ENCODE results near the gene SERP2. TPM values are rescaled to one million over a fixed set of nuclear protein-coding genes. Genes with fewer than 3 reads are reported as not detected.

The SERP2 gene
- total and polyA plus RNA-seq, 2 donors (not counting 1 experiment from before 2014, with no cell fraction given), result 10.6 to 15.5 TPM

DNA sequence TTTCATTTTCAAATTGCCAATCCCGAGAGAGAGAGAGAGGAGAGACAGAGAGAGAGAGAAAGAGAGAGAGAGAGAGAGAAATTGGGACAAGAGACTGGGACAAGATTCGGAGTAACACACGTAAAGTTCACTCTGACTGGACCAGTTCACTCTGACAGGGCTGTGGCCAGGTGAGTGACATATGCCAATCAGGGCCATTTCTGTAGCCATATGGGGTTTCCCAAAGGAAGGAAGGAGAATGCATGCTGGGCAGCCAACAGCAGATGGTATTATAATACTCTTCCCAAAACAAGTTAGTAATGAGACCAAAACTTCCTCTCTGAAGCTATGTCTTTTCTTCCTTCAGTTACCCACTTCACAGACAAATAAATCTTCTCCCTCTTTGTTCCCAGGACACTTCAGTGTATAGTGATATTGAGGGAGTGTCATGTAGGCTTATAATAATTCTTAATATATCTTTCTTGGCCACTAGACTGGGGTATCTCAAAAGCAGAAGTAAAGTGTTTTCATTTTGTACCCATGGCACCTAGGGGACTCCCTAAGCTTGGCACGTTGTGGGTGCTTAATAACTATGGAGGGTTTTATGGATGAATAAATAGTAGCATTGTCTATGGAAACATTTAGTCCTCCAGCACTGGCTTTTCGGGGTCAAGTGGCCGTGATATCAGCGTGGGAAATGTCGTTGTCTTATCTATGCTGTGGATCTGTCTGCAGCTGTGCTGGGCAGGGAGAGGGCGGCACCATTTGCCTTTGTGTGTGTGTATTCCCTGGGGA, 51.6 kb downstream of the SERP2 start:
- H2AFZ ChIP-seq (ENCODE audit: low read length), result no peak overlapping the region
- H3K79me2 ChIP-seq (ENCODE audit: control insufficient read depth, insufficient read depth, low read length), result no peaks in the 10 kb centered on the region
- no peaks in the 10 kb centered on the region for H4K20me1 ChIP-seq (ENCODE audit: control insufficient read depth, extremely low read depth, insufficient read depth, low read length)
- no peak overlapping the region for H3K27ac ChIP-seq (ENCODE audit: insufficient read depth, low read length)
- H3K36me3 ChIP-seq (ENCODE audit: control insufficient read depth, insufficient read depth, low read length), result no peaks in the 10 kb centered on the region
- no peak for DNase-seq (ENCODE audit: low read depth in 2 of 2)
- peaks cover 3% of the 10 kb centered on the region for H3K27me3 ChIP-seq (ENCODE audit: control insufficient read depth, insufficient read depth, low read length)
- no peaks in the 10 kb centered on the region for H3K9me3 ChIP-seq (ENCODE audit: control insufficient read depth, insufficient read depth, low read depth, low read length)
- H3K9ac ChIP-seq (ENCODE audit: insufficient read depth, low read length), result no peak overlapping the region
- H3K4me2 ChIP-seq (ENCODE audit: extremely low read depth, insufficient read depth, low read length), result no peak overlapping the region
- TF ChIP-seq, protein P1, sequence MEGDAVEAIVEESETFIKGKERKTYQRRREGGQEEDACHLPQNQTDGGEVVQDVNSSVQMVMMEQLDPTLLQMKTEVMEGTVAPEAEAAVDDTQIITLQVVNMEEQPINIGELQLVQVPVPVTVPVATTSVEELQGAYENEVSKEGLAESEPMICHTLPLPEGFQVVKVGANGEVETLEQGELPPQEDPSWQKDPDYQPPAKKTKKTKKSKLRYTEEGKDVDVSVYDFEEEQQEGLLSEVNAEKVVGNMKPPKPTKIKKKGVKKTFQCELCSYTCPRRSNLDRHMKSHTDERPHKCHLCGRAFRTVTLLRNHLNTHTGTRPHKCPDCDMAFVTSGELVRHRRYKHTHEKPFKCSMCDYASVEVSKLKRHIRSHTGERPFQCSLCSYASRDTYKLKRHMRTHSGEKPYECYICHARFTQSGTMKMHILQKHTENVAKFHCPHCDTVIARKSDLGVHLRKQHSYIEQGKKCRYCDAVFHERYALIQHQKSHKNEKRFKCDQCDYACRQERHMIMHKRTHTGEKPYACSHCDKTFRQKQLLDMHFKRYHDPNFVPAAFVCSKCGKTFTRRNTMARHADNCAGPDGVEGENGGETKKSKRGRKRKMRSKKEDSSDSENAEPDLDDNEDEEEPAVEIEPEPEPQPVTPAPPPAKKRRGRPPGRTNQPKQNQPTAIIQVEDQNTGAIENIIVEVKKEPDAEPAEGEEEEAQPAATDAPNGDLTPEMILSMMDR (conservative IDR thresholded peaks at IDR 0.05 in 1 of 2, IDR thresholded peaks at IDR 0.05 in 1 of 2; ENCODE audit: low read depth in 1 of 2, low read length in 2 of 2), result no peak
- no peak for TF ChIP-seq EZH2 (IDR thresholded peaks at IDR 0.05; ENCODE audit: low read length, missing control alignments)
- no peaks in the 10 kb centered on the region for H3K4me1 ChIP-seq (ENCODE audit: control insufficient read depth, extremely low read depth, insufficient read depth, low read length)
- H3K4me3 ChIP-seq (replicated peaks in 1 of 4; ENCODE audit: control extremely low read depth in 1 of 4, insufficient read depth in 1 of 4, low read depth in 3 of 4, low read length in 4 of 4), result no peak overlapping the region

GRCh38 chr13:44425815-44426078, 52.1 kb downstream of the SERP2 start:
- Histone ChIP-seq H3K79me2 (ENCODE audit: control insufficient read depth, insufficient read depth, low read length) (no peaks in the 10 kb centered on the region), H3K36me3 (ENCODE audit: control insufficient read depth, insufficient read depth, low read length) (no peaks in the 10 kb centered on the region), H3K9me3 (ENCODE audit: control insufficient read depth, insufficient read depth, low read depth, low read length) (no peaks in the 10 kb centered on the region), H3K4me3 (replicated peaks in 1 of 4; ENCODE audit: control extremely low read depth in 1 of 4, insufficient read depth in 1 of 4, low read depth in 3 of 4, low read length in 4 of 4) (no peak overlapping the region), H2AFZ (ENCODE audit: low read length) (no peak overlapping the region), H3K9ac (ENCODE audit: insufficient read depth, low read length) (no peak overlapping the region), H3K4me1 (ENCODE audit: control insufficient read depth, extremely low read depth, insufficient read depth, low read length) (no peaks in the 10 kb centered on the region), H3K4me2 (ENCODE audit: extremely low read depth, insufficient read depth, low read length) (no peak overlapping the region), H3K27me3 (ENCODE audit: control insufficient read depth, insufficient read depth, low read length) (peaks cover 3% of the 10 kb centered on the region), H4K20me1 (ENCODE audit: control insufficient read depth, extremely low read depth, insufficient read depth, low read length) (no peaks in the 10 kb centered on the region), H3K27ac (ENCODE audit: insufficient read depth, low read length) (no peak overlapping the region)
- DNase-seq (ENCODE audit: low read depth in 2 of 2), result no peak
- TF ChIP-seq EZH2 (IDR thresholded peaks at IDR 0.05; ENCODE audit: low read length, missing control alignments), result no peak
- TF ChIP-seq, protein P1 (conservative IDR thresholded peaks at IDR 0.05 in 1 of 2, IDR thresholded peaks at IDR 0.05 in 1 of 2; ENCODE audit: low read depth in 1 of 2, low read length in 2 of 2), result no peak

DNA sequence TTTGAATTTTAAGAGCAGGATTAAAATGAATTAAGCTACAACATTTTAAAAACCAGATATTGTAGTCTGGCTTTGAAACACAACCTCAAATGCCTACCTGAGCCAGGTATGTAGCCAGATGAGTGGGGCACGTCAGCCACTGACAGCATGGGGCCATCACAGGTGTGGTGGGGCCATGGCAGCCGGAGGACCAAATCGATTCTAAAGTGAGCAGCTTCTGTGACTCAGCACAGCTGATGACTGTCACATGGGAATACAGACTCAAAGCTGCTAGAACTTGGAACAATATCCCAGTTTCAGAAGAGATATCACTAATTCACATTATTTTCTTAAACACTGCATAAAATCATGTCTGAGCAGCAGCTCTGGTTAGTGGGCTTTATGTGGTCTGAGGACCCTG, 52.8 kb downstream of the SERP2 start:
- no peaks in the 10 kb centered on the region for H3K9me3 ChIP-seq (ENCODE audit: control insufficient read depth, insufficient read depth, low read depth, low read length)
- no peaks in the 10 kb centered on the region for H3K79me2 ChIP-seq (ENCODE audit: control insufficient read depth, insufficient read depth, low read length)
- H3K36me3 ChIP-seq (ENCODE audit: control insufficient read depth, insufficient read depth, low read length), result no peaks in the 10 kb centered on the region
- no peak overlapping the region for H3K4me2 ChIP-seq (ENCODE audit: extremely low read depth, insufficient read depth, low read length)
- H3K9ac ChIP-seq (ENCODE audit: insufficient read depth, low read length), result no peak overlapping the region
- no peak overlapping the region for H3K4me3 ChIP-seq (replicated peaks in 1 of 4; ENCODE audit: control extremely low read depth in 1 of 4, insufficient read depth in 1 of 4, low read depth in 3 of 4, low read length in 4 of 4)
- H3K27me3 ChIP-seq (ENCODE audit: control insufficient read depth, insufficient read depth, low read length), result peaks cover 3% of the 10 kb centered on the region
- no peak overlapping the region for H2AFZ ChIP-seq (ENCODE audit: low read length)
- DNase-seq (ENCODE audit: low read depth in 2 of 2), result no peak
- no peaks in the 10 kb centered on the region for H4K20me1 ChIP-seq (ENCODE audit: control insufficient read depth, extremely low read depth, insufficient read depth, low read length)
- H3K27ac ChIP-seq (ENCODE audit: insufficient read depth, low read length), result no peak overlapping the region
- no peaks in the 10 kb centered on the region for H3K4me1 ChIP-seq (ENCODE audit: control insufficient read depth, extremely low read depth, insufficient read depth, low read length)
- no peak for TF ChIP-seq EZH2 (IDR thresholded peaks at IDR 0.05; ENCODE audit: low read length, missing control alignments)
- TF ChIP-seq, protein P1 (conservative IDR thresholded peaks at IDR 0.05 in 1 of 2, IDR thresholded peaks at IDR 0.05 in 1 of 2; ENCODE audit: low read depth in 1 of 2, low read length in 2 of 2), result no peak

All from fibroblast of lung (primary cell).